ENCODE data around the gene SERPINB6.

The SERPINB6 gene

DNA sequence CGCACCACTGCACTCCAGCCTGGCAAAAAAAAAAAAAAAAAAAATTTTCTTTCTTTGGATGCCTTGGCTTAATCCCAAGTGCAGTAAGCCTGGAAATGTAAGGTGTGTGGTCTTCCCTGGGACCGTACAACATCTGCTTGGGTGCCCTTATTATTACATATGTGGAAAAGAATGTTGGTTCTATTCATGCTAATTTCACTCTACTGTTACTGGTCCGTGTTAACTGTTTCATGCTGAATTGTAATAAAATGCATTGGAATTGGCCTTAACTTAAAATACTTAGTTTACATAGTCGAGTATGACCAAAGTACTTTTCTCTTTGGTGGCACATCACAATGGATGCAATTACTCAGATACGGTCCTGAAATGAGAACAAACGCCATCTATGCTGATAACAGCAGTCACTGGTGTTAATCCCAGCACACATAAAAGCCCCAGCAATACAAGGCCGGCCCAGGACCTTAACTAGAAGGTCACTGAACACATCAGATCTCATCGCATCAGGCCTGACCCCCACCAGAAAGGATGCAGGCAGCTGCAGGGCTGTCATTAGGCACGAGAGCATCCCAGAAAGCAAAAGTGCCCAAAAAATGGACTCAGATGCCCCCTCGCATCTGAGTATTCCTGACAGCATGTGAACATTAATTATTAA lies 1.2 kb downstream of the SERPINB6 start:
- TF ChIP-seq, protein P1, sequence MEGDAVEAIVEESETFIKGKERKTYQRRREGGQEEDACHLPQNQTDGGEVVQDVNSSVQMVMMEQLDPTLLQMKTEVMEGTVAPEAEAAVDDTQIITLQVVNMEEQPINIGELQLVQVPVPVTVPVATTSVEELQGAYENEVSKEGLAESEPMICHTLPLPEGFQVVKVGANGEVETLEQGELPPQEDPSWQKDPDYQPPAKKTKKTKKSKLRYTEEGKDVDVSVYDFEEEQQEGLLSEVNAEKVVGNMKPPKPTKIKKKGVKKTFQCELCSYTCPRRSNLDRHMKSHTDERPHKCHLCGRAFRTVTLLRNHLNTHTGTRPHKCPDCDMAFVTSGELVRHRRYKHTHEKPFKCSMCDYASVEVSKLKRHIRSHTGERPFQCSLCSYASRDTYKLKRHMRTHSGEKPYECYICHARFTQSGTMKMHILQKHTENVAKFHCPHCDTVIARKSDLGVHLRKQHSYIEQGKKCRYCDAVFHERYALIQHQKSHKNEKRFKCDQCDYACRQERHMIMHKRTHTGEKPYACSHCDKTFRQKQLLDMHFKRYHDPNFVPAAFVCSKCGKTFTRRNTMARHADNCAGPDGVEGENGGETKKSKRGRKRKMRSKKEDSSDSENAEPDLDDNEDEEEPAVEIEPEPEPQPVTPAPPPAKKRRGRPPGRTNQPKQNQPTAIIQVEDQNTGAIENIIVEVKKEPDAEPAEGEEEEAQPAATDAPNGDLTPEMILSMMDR (conservative IDR thresholded peaks at IDR 0.05; ENCODE audit: low read depth, low read length) = no peak
- DNase-seq (ENCODE audit: low read depth) = peak; percentile 34
- H3K4me3 ChIP-seq (ENCODE audit: low read depth, low read length) = peak overlapping the region; percentile 70

DNA sequence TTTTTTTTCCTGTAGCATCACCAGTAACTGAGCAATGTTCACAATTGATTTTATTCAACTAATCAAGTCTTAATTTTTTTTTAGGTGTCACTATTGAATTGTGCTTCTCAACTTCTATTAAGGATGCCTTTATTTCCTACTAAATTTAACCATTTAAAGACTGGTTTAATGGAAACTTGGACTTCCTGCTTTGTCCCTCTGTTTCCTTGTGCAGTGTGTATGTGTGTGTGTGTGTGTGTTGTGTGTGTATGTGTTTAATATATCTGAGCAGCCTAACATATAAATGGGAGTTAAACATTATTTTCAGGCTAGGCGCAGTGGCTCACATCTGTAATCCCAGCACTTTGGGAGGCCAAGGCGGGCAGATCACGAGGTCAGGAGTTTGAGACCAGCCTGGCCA lies 1.8 kb downstream of the SERPINB6 start:
- TF ChIP-seq, protein P1 (conservative IDR thresholded peaks at IDR 0.05; ENCODE audit: low read depth, low read length) = no peak
- DNase-seq (ENCODE audit: low read depth) = no peak
- no peak overlapping the region for H3K4me3 ChIP-seq (ENCODE audit: low read depth, low read length)

DNA sequence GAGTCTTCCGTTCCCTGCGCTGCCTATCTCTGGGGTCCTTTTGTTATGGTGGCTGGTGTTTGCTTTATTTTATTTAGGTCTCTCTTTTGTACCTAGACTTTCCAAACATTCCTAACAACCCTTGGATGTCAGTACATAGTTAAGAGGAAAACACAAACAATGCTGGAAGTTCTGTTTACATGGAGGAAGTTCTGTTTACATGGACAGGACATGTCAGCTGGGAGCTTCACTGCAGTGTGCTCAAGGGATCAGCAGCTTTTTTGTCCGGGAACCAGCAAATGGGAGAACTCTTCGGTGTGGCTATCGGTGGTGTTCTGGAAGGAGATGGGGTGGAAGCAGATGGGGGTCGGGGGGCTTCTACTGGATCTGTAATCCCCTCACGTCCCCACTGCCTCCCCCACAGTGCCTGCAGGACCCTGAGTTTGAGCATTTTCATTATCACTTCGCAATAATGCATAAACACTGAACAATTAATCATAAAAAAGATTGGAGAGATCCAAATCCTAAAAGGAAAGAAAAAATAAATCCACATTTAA lies 2.7 kb downstream of the SERPINB6 start:
- DNase-seq (ENCODE audit: low read depth) = no peak
- no peak overlapping the region for H3K4me3 ChIP-seq (ENCODE audit: low read depth, low read length)
- TF ChIP-seq, protein P1 (conservative IDR thresholded peaks at IDR 0.05; ENCODE audit: low read depth, low read length) = no peak

DNA sequence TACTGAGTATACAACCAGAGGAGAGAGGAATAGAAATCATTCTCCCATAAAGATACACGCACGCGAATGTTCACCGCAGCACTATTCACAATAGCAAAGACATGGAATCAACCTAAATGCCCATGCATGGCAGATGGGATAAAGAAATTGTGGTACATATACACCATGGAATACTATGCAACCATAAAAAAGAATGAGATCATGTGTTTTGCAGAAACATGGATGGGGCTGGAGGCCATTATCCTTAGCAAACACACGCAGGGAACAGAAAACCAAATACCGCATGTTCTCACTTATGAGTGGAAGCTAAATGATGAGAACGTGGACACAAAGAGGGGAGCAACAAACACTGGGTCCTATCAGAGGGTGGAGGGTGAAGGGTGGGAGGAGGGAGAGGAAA lies 3.4 kb downstream of the SERPINB6 start:
- no peak overlapping the region for H3K4me3 ChIP-seq (ENCODE audit: low read depth, low read length)
- TF ChIP-seq, protein P1 (conservative IDR thresholded peaks at IDR 0.05; ENCODE audit: low read depth, low read length) = no peak
- DNase-seq (ENCODE audit: low read depth) = no peak

DNA sequence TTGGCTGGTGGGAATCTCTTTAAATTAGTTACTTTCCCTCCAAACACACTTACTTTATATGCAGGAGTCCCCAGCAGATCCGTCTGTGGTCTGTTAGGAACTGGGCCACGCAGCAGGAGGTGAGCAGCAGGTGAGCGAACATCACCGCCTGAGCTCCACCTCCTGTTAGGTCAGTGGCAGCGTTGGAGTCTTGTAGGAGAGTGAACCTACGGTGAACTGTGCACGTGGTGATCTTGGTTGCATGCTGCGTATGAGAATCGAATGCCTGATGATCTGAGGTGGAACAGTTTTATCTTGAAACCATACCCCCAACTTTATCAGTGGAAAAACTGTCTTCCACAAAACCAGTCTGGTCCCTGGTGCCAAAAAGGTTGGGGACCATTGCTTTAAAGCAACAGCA lies 5.0 kb downstream of the SERPINB6 start:
- DNase-seq (ENCODE audit: low read depth) = no peak
- H3K4me3 ChIP-seq (ENCODE audit: low read depth, low read length) = no peak overlapping the region
- TF ChIP-seq, protein P1 (conservative IDR thresholded peaks at IDR 0.05; ENCODE audit: low read depth, low read length) = no peak

DNA sequence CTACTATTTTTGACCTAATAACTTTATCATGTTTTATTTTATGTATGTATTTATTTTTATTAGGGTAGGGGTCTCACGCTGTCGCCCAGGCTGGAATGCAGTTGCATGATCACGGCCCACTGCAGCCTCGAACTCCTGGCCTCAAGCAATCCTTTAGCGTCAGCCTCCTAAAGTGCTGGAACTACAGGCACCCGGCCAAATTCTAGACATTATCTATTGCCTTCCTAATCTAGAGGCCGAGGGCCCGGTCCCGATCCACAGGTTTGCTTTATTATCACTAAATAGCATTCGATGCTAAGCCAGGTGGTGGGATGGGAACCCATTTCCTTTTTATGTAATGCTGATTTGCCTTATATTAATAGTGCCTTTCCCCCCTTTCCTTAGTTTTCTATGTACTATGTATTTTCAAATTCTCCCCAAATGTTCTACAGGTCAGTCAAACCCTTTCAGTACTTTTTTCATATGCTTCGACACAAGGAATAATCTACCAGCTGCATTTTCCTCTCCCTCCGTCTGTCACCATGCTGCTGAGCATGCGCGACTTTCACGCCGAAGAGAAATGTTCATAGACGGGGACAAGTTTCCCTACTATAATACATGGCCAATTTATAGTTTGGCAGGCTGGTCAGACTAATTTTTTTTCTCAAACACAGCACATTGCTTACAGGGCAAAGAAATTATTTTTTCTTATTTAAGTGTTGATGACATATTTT lies 6.4 kb downstream of the SERPINB6 start:
- TF ChIP-seq, protein P1 (conservative IDR thresholded peaks at IDR 0.05; ENCODE audit: low read depth, low read length) = no peak
- no peak overlapping the region for H3K4me3 ChIP-seq (ENCODE audit: low read depth, low read length)
- DNase-seq (ENCODE audit: low read depth) = no peak

All from choroid plexus epithelial cell (primary cell).